Breast epithelium (tissue), 4 donors: ENCODE data around the gene CDC26. TPM values are rescaled to one million over a fixed set of nuclear protein-coding genes. Genes with fewer than 3 reads are reported as not detected.
"Not testable (repeated sequence)": the region's sequence is repeated elsewhere in the genome, so short reads cannot be mapped to it uniquely, and the experiment has no call there.

Experiments used
- DNase-seq, 2 donors: peaks; one replicate each; pipeline ENCODE4 v3.0.0-alpha.2; 2019; ENCODE audit warnings: low spot score in 2 of 2
- H3K27ac ChIP-seq, 2 donors: fragments of 200-600 bp; sonication (generic) in 1 of 2; one replicate each; pipeline ENCODE4 v1.5.1; 2016 to 2019; ENCODE audit warnings: mild to moderate bottlenecking in 1 of 2
- H3K27me3 ChIP-seq, 2 donors: fragments of 200-600 bp; sonication (generic) in 1 of 2; one replicate each; pipeline versions ENCODE4 v1.5.1 to v1.6.0; 2017 to 2019; ENCODE audit warnings: control low read depth in 1 of 2, mild to moderate bottlenecking in 1 of 2
- H3K36me3 ChIP-seq: fragments of 200-600 bp; one replicate; pipeline ENCODE4 v1.5.1; 2019
- H3K4me1 ChIP-seq, 2 donors: fragments of 200-600 bp; sonication (generic); one replicate each; pipeline ENCODE4 v1.5.1; 2016 to 2019; ENCODE audit warnings: control low read depth in 1 of 2
- H3K4me3 ChIP-seq, 3 donors: fragments of 200-600 bp; sonication (generic); 1 replicate in 2 of 3; 2 replicates in 1 of 3; pipeline ENCODE4 v1.5.1; 2016 to 2019; ENCODE audit warnings: mild to moderate bottlenecking in 3 of 3, moderate library complexity in 2 of 3
- H3K9me3 ChIP-seq, 2 donors: fragments of 200-600 bp; sonication (generic) in 1 of 2; one replicate each; pipeline ENCODE4 v1.5.1; 2016 to 2019; ENCODE audit warnings: control low read depth in 1 of 2
- CTCF ChIP-seq, 3 donors: fragments of 450-650 bp; IDR thresholded peaks; one replicate each; pipeline ENCODE4 v1.5.1; 2016 to 2017; ENCODE audit warnings: antibody characterized with exemption in 3 of 3, mild to moderate bottlenecking in 3 of 3, moderate library complexity in 3 of 3
- POLR2A ChIP-seq: fragments of 450-650 bp; IDR thresholded peaks from one replicate; pipeline ENCODE4 v1.6.1; 2016; ENCODE audit warnings: antibody characterized with exemption, mild to moderate bottlenecking, moderate library complexity
- POLR2AphosphoS5 ChIP-seq, 3 donors: sonication (generic); formaldehyde crosslinking; IDR thresholded peaks; one replicate each; pipeline ENCODE4 v1.6.1; 2017; ENCODE audit warnings: antibody characterized with exemption in 3 of 3
- intact Hi-C: fragments of 100-400 bp; cut with DNase I; formaldehyde crosslinking; loops from one replicate; pipeline ENCODE4 v1.15.1; 2023; ENCODE audit warnings: low total_unique reads
- total RNA-seq, 3 donors: library from RNA; depleted of rRNA; stranded (reverse); fragments of >200 nt; gene quantifications; one replicate each; pipeline ENCODE4 v1.1.0, GENCODE V29; 2016

Gene CDC26
- total RNA-seq, 3 donors from 2014 or later: 32.0 to 46.2 (median 39.1) TPM

DNA sequence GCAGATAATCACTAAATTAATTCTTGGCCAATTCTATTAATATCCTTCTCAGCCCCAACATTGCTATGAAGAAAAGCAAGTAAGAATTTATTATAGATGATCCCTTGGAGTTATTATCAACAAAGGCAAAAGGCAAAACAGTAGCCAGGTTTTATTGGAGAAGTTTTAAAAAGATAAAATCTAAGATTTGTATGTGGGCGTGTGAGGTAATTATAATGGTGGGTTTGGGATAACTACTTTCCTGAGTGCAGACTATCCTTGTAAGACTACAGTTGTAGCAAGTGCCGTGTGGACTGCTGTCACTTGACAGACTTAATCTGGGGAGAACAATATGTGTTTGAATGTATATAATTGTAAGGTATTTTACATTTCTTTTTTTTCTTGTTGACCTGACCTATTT lies 30.8 kb downstream of the CDC26 start:
- no peak for TF ChIP-seq CTCF (IDR thresholded peaks at IDR 0.05)
- TF ChIP-seq POLR2AphosphoS5 (IDR thresholded peaks at IDR 0.05): no peak
- TF ChIP-seq POLR2A: no peak
- Histone ChIP-seq H3K36me3 (no peaks in the 10 kb centered on the region), H3K27ac (no peak overlapping the region), H3K9me3 (no peaks in the 10 kb centered on the region), H3K27me3 (no peaks in the 10 kb centered on the region), H3K4me1 (no peaks in the 10 kb centered on the region), H3K4me3 (no peak overlapping the region)
- DNase-seq: no peak
- intact Hi-C loops: no loop called here

- H3K4me3 ChIP-seq: no peak overlapping the region
- no peak overlapping the region for H3K27ac ChIP-seq
- no peaks in the 10 kb centered on the region for H3K27me3 ChIP-seq
- no peaks in the 10 kb centered on the region for H3K9me3 ChIP-seq
- TF ChIP-seq CTCF (IDR thresholded peaks at IDR 0.05) (no peak), POLR2A (no peak), POLR2AphosphoS5 (IDR thresholded peaks at IDR 0.05) (no peak)
- DNase-seq: no peak
- intact Hi-C loops: no loop called here
- H3K36me3 ChIP-seq: no peaks in the 10 kb centered on the region
- no peaks in the 10 kb centered on the region for H3K4me1 ChIP-seq
These were observed 34.2 kb downstream of the CDC26 start for GRCh38 chr9:113241161-113241560.

GRCh38 chr9:113238859-113239232 lies 36.5 kb downstream of the CDC26 start:
- Histone ChIP-seq H3K27ac (no peak overlapping the region), H3K9me3 (no peaks in the 10 kb centered on the region), H3K27me3 (no peaks in the 10 kb centered on the region), H3K36me3 (no peaks in the 10 kb centered on the region), H3K4me3 (no peak overlapping the region), H3K4me1 (no peaks in the 10 kb centered on the region)
- DNase-seq: no peak
- intact Hi-C loops: no loop called here
- TF ChIP-seq POLR2AphosphoS5 (IDR thresholded peaks at IDR 0.05) (no peak), POLR2A (no peak), CTCF (IDR thresholded peaks at IDR 0.05) (no peak)

DNA sequence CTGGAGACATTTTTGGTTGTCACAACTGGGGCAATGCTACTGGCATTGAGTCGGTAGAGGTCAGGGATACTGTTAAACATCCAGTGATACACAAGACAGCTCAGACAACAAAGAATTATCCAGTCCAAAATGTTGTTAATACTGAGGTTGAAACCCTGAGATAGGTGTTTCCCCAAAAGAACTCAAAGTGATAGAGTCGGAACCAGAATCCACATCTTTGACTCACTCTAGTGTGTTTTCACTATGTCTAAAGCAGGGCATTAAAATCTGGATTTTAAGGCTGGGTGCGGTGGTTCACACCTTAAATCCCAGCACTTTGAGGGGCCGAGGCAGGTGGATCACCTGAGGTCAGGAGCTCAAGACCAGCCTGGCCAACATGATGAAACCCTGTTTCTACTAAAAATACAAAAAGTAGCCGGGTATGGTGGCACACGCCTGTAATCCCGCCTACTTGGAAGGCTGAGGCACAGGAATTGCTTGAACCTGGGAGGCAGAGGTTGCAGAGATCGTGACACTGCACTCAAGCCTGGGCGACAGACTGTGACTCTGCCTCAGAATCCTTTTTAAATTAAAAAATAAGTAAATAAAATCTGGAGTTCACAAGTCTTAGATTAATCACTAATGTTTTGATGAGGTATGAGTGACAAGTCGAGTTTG lies 37.0 kb downstream of the CDC26 start:
- H3K4me1 ChIP-seq: no peaks in the 10 kb centered on the region
- no peaks in the 10 kb centered on the region for H3K36me3 ChIP-seq
- no peak overlapping the region for H3K4me3 ChIP-seq
- H3K9me3 ChIP-seq: no peaks in the 10 kb centered on the region
- intact Hi-C loops: no loop called here
- TF ChIP-seq POLR2AphosphoS5 (IDR thresholded peaks at IDR 0.05): no peak
- TF ChIP-seq CTCF (IDR thresholded peaks at IDR 0.05): no peak
- no peak for TF ChIP-seq POLR2A
- H3K27me3 ChIP-seq: no peaks in the 10 kb centered on the region
- DNase-seq: no peak
- no peak overlapping the region for H3K27ac ChIP-seq

- intact Hi-C loops: no loop called here
- TF ChIP-seq CTCF (IDR thresholded peaks at IDR 0.05) (no peak), POLR2A (no peak), POLR2AphosphoS5 (IDR thresholded peaks at IDR 0.05) (no peak)
- no peak for DNase-seq
- Histone ChIP-seq H3K36me3 (no peaks in the 10 kb centered on the region), H3K4me1 (peaks cover 0 to 6% of the 10 kb centered on the region in 2 donors), H3K27ac (no peak overlapping the region), H3K9me3 (no peaks in the 10 kb centered on the region), H3K27me3 (no peaks in the 10 kb centered on the region), H3K4me3 (no peak overlapping the region)
These were observed 38.3 kb downstream of the CDC26 start for GRCh38 chr9:113237026-113237425.

DNA sequence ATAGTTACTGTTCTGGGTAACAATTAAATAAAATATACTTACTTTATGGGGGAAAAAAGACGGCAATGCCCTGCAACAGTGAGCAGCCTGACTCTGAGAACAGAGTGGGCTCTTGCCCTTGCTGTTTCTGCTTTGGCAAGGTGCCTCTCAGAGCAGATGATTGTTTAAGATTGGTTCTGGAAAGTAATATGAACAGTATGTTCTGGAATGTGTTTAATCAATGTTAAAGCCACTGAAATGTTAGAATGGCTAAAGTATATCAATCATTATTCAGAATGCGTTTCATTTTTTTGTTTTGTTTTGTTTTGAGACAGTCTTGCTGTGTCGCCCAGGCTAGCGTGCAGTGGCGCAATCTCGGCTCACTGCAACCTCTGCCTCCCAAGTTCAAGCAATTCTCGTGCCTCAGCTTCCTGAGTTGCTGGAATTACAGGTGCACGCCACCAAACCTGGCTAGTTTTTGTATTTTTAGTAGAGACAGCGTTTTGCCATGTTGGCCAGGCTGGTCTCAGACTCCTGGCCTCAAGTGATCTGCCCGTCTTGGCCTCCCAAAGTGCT lies 39.6 kb downstream of the CDC26 start:
- H3K4me3 ChIP-seq, H3K4me1 ChIP-seq, DNase-seq, intact Hi-C loops, H3K9me3 ChIP-seq, H3K27me3 ChIP-seq, H3K36me3 ChIP-seq: not testable (repeated sequence)
- peak overlapping the region in 1 of 2 donors; percentile 4 for H3K27ac ChIP-seq
